HCEC 1CT (cell line): ENCODE data around the gene METAP2.

Source experiments
- DNase-seq: peaks from one replicate; pipeline ENCODE4 v3.0.0-alpha.2; 2017

The METAP2 gene

GRCh38 chr12:95516757-95517156 lies 42.8 kb downstream of the METAP2 start:
- DNase-seq: no peak

- DNase-seq: no peak
These were observed 43.3 kb downstream of the METAP2 start for GRCh38 chr12:95517246-95517645.

- no peak for DNase-seq
These were observed 45.0 kb downstream of the METAP2 start for GRCh38 chr12:95518944-95519343.

- no peak for DNase-seq
These were observed 46.9 kb downstream of the METAP2 start for GRCh38 chr12:95520816-95521215.

GRCh38 chr12:95522692-95523091 lies 48.7 kb downstream of the METAP2 start:
- DNase-seq: no peak

- DNase-seq: no peak
These were observed 54.5 kb downstream of the METAP2 start for GRCh38 chr12:95528431-95528830.

GRCh38 chr12:95529693-95530225 lies 55.8 kb downstream of the METAP2 start:
- DNase-seq: no peak

- no peak for DNase-seq
These were observed 58.9 kb downstream of the METAP2 start for GRCh38 chr12:95532851-95533250.

- no peak for DNase-seq
These were observed 60.0 kb downstream of the METAP2 start for GRCh38 chr12:95533985-95534384.

- DNase-seq: no peak
These were observed 64.1 kb downstream of the METAP2 start for GRCh38 chr12:95538006-95538405.

GRCh38 chr12:95538656-95539055 lies 64.7 kb downstream of the METAP2 start:
- no peak for DNase-seq

- DNase-seq: no peak
These were observed 67.5 kb downstream of the METAP2 start for GRCh38 chr12:95541436-95541835.

GRCh38 chr12:95543305-95543704 lies 69.4 kb downstream of the METAP2 start:
- no peak for DNase-seq

- peak; percentile 61 for DNase-seq
These were observed 70.8 kb downstream of the METAP2 start for GRCh38 chr12:95544756-95545155.

- DNase-seq: no peak
These were observed 71.4 kb downstream of the METAP2 start for GRCh38 chr12:95545303-95545702.

- no peak for DNase-seq
These were observed 72.0 kb downstream of the METAP2 start for GRCh38 chr12:95545731-95546490.

GRCh38 chr12:95546491-95546813 lies 72.5 kb downstream of the METAP2 start:
- DNase-seq: no peak

GRCh38 chr12:95547522-95548055 lies 73.6 kb downstream of the METAP2 start:
- peak; percentile 82 for DNase-seq

GRCh38 chr12:95548056-95548538 lies 74.1 kb downstream of the METAP2 start:
- DNase-seq: peak; percentile 6

- peak; percentile 15 for DNase-seq
These were observed 74.8 kb downstream of the METAP2 start for GRCh38 chr12:95548539-95549391.

GRCh38 chr12:95549392-95550084 lies 75.6 kb downstream of the METAP2 start:
- DNase-seq: no peak

- no peak for DNase-seq
These were observed 77.4 kb downstream of the METAP2 start, which contains the start of gene USP44 for GRCh38 chr12:95551305-95551704. TSS of gene USP44 (minus strand) at chr12:95551476. CDS start at chr12:95534256, 17,220 bp downstream.
